GM12878 (cell line): ENCODE data around the gene TGFB2. TPM values are rescaled to one million over a fixed set of nuclear protein-coding genes. Genes with fewer than 3 reads are reported as not detected.

Experiments used
- ATAC-seq: fragments of 200-7000 bp; cut with Tn5 transposase; 3 replicates; pipeline ENCODE4 v1.9.1; 2020; ENCODE audit warnings: mild to moderate bottlenecking, moderate library complexity
- BruUV-seq: library from RNA; stranded (reverse); fragments of 400-500 nt; replicated peaks from 2 replicates; lab custom pipeline; 2021; lab: Mats Ljungman, UMichigan
- CTCF ChIA-PET: fragments of 300-600 bp; sonication (Branson Sonifier 250); formaldehyde crosslinking; extraction: SDS; loops from one replicate; lab custom pipeline; 2021; ENCODE audit warnings: inconsistent platforms; lab: Yijun Ruan, JAX
- POLR2A ChIA-PET: fragments of 350-600 bp; formaldehyde crosslinking; extraction: SDS; loops from one replicate; lab custom pipeline; 2021; ENCODE audit warnings: inconsistent platforms; lab: Charles Lee
- RAD21 ChIA-PET: fragments of 300-600 bp; sonication (Branson Sonifier 250); formaldehyde crosslinking; loops from one replicate; lab custom pipeline; 2023; ENCODE audit warnings: antibody characterized with exemption; ENCODE audit not compliant: unreplicated experiment; lab: Charles Lee
- SMC1A ChIA-PET: fragments of 300-600 bp; sonication (Branson Sonifier 250); formaldehyde crosslinking; loops from one replicate; lab custom pipeline; 2023; ENCODE audit not compliant: unreplicated experiment, uncharacterized antibody; lab: Charles Lee
- DNase-seq: peaks from one replicate; pipeline ENCODE4 v3.0.0-alpha.2; 2011; ENCODE audit warnings: low read depth, low spot score
- FAIRE-seq: peaks from 3 replicates; lab custom pipeline; 2011; peaks lifted over from hg19 to GRCh38; lab: Jason Lieb, UNC
- H2AFZ ChIP-seq: 2 replicates; pipeline ENCODE4 v1.6.0; 2011; ENCODE audit warnings: low read depth, low read length, control low read depth; ENCODE audit not compliant: control insufficient read depth
- H3K27ac ChIP-seq: 2 replicates; pipeline ENCODE4 v1.5.1; 2011; ENCODE audit warnings: control low read depth; ENCODE audit not compliant: control insufficient read depth, insufficient read depth
- H3K27me3 ChIP-seq, 2 experiments: replicated peaks in 1 of 2; 2 replicates each; pipeline versions ENCODE4 v1.6.0 to v1.6.1; 2011; ENCODE audit warnings: low read length in 1 of 2; ENCODE audit not compliant: control insufficient read depth in 2 of 2, insufficient read depth in 2 of 2
- H3K36me3 ChIP-seq, 2 experiments: 2 replicates each; pipeline ENCODE4 v1.5.1; 2011; ENCODE audit warnings: low read length in 1 of 2; ENCODE audit not compliant: control insufficient read depth in 2 of 2, insufficient read depth in 2 of 2
- H3K4me1 ChIP-seq: 2 replicates; pipeline ENCODE4 v1.6.1; 2011; ENCODE audit warnings: mild to moderate bottlenecking, low read length, moderate library complexity, mixed read lengths; ENCODE audit not compliant: control insufficient read depth, insufficient read depth
- H3K4me2 ChIP-seq: 2 replicates; pipeline ENCODE4 v1.6.0; 2011; ENCODE audit warnings: control low read depth; ENCODE audit not compliant: control insufficient read depth, insufficient read depth
- H3K4me3 ChIP-seq: fragments of 200-600 bp; sonication (generic); 2 replicates; pipeline ENCODE4 v1.5.1; 2016
- H3K79me2 ChIP-seq: 2 replicates; pipeline ENCODE4 v1.6.0; 2011; ENCODE audit warnings: low read length; ENCODE audit not compliant: control insufficient read depth, insufficient read depth
- H3K9ac ChIP-seq: 2 replicates; pipeline ENCODE4 v1.8.0; 2011; ENCODE audit warnings: low read length, control low read depth, mixed read lengths; ENCODE audit not compliant: control insufficient read depth, insufficient read depth
- H3K9me3 ChIP-seq: replicated peaks from 3 replicates; pipeline ENCODE4 v1.5.1; 2011; ENCODE audit warnings: mild to moderate bottlenecking, low read length; ENCODE audit not compliant: control insufficient read depth, insufficient read depth
- H4K20me1 ChIP-seq: 2 replicates; pipeline ENCODE4 v1.6.0; 2011; ENCODE audit not compliant: control insufficient read depth, insufficient read depth
- BRCA1 ChIP-seq: IDR thresholded peaks from 2 replicates; pipeline ENCODE4 v1.6.1; 2011; ENCODE audit warnings: low read depth, low read length, improper control_type of control experiment
- CEBPB ChIP-seq, 2 experiments: fragments of 150-350 bp in 1 of 2; IDR thresholded peaks; 2 replicates each; pipeline ENCODE4 v1.6.1; 2012 to 2014; ENCODE audit warnings: low read depth in 2 of 2, low read length in 2 of 2, borderline replicate concordance in 1 of 2, inconsistent platforms in 1 of 2
- ESRRA ChIP-seq: IDR thresholded peaks from 2 replicates; pipeline ENCODE4 v1.6.1; 2012; ENCODE audit warnings: mild to moderate bottlenecking, low read length, improper control_type of control experiment
- HDAC2 ChIP-seq: fragments of 200-600 bp; sonication (generic); IDR thresholded peaks from 2 replicates; pipeline ENCODE4 v1.6.1; 2017
- NFXL1 ChIP-seq: fragments of 450-650 bp; IDR thresholded peaks from 2 replicates; pipeline ENCODE4 v1.6.1; 2017; ENCODE audit warnings: antibody characterized with exemption, mild to moderate bottlenecking, borderline replicate concordance
- RUNX3 ChIP-seq: IDR thresholded peaks from 2 replicates; pipeline ENCODE4 v1.6.1; 2012; ENCODE audit warnings: low read length, inconsistent platforms
- SIN3A ChIP-seq: IDR thresholded peaks from 2 replicates; pipeline ENCODE4 v1.6.1; 2012; ENCODE audit warnings: low read depth, low read length, improper control_type of control experiment
- TCF12 ChIP-seq: IDR thresholded peaks from 2 replicates; pipeline ENCODE4 v1.6.1; 2011; ENCODE audit warnings: low read depth, mild to moderate bottlenecking, low read length
- TCF3 ChIP-seq: IDR thresholded peaks from 2 replicates; pipeline ENCODE4 v1.6.1; 2012; ENCODE audit warnings: low read depth, mild to moderate bottlenecking, low read length, borderline replicate concordance; ENCODE audit not compliant: insufficient read depth
- ZNF217 ChIP-seq: fragments of 450-650 bp; IDR thresholded peaks from 2 replicates; pipeline ENCODE4 v1.6.1; 2017; ENCODE audit warnings: antibody characterized with exemption, mild to moderate bottlenecking
- WGBS: methylation state at CpG from one replicate; pipeline ENCODE4 v1.1.6; 2016; ENCODE audit warnings: low lambda C conversion rate; ENCODE audit not compliant: insufficient replicate concordance, insufficient coverage; ENCODE audit errors: missing lambda C conversion rate; 5-methylcytosine and 5-hydroxymethylcytosine counted together
- in situ Hi-C: fragments of 300-500 bp; cut with MboI; formaldehyde crosslinking; loops from 9 replicates; pipeline ENCODE4 v1.14.3; 2018; ENCODE audit warnings: mixed read lengths
- intact Hi-C: fragments of 100-400 bp; cut with micrococcal nuclease; formaldehyde crosslinking; loops from one replicate; pipeline ENCODE4 v1.14.2; 2022; ENCODE audit not compliant: unreplicated experiment
- polyA plus RNA-seq, 11 experiments: library from polyadenylated mRNA; depleted of rRNA in 4 of 11; unstranded in 6 of 11; stranded (reverse) in 5 of 11; fragments of >200 nt; fragmentation: Nextera tagmentation in 4 of 11; fragmentation: Illumina TruSeq in 1 of 11; extraction: Ambion mirVana in 4 of 11; extraction: Trizol in 1 of 11; gene quantifications; 1 replicate in 1 of 11; 2 replicates in 10 of 11; pipeline versions ENCODE4 v1.2.1 to v1.2.3, GENCODE V29; 2011 to 2016; ENCODE audit warnings: inconsistent platforms in 2 of 11, missing spikeins in 2 of 11, low read depth in 1 of 11
- total RNA-seq, 4 experiments: library from RNA; depleted of rRNA in 3 of 4; stranded (reverse); fragments of >200 nt in 3 of 4; fragmentation: Illumina TruSeq in 1 of 4; extraction: Trizol in 1 of 4; gene quantifications; 2 replicates each; pipeline versions ENCODE4 v1.2.1 to v1.2.3, GENCODE V29; 2013 to 2021
- TF ChIP-seq, protein P1 (sequence below): fragments of 450-650 bp; formaldehyde crosslinking; IDR thresholded peaks from 2 replicates; pipeline ENCODE4 v1.4.0; 2022; ENCODE audit warnings: mild to moderate bottlenecking, moderate library complexity

The TGFB2 gene
- total and polyA plus RNA-seq, 10 of the 15 experiments (the other 5 are each of a cell fraction or from before 2014, with no cell fraction given), result 0.03 to 0.11 (median 0.04) TPM; not detected in 6

DNA sequence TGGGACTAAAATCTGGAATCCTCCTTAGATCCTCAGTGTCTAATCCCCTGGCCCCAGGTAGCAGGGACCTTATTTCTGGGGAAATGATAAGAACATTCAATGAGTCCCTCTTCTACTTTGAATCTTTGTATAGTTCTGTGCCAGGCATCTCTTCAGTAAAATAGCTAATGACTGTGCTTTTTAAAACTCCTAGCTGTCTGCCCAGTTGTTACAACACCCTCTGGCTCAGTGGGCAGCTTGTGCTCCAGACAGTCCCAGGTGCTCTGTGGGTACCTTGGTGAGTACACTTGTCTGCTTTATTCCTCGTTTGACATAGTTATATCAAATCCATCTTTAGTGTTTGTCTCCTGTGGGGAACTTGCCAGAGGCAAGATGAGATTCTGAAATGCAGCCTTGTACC is 18.0 kb downstream of the TGFB2 start:
- Histone ChIP-seq H3K27me3 (no peaks in the 10 kb centered on the region), H3K4me1 (no peaks in the 10 kb centered on the region), H3K4me2 (no peak overlapping the region), H4K20me1 (no peaks in the 10 kb centered on the region), H3K4me3 (no peak overlapping the region), H3K27ac (no peak overlapping the region), H3K79me2 (no peaks in the 10 kb centered on the region), H3K9me3 (no peaks in the 10 kb centered on the region), H2AFZ (no peak overlapping the region), H3K36me3 (no peaks in the 10 kb centered on the region), H3K9ac (no peak overlapping the region)
- no peak for TF ChIP-seq RUNX3
- no peak for TF ChIP-seq SIN3A
- no peak for TF ChIP-seq HDAC2
- TF ChIP-seq CEBPB (IDR thresholded peaks at IDR 0.05; ENCODE audit: borderline replicate concordance in 1 of 2, low read depth in 2 of 2, low read length in 2 of 2), result no peak
- WGBS, result 0% methylated on average over 1 of the region's 1 CpG
- ChIA-PET POLR2A (no interaction called here), CTCF (interaction anchor here (0.8 to 1.2 kb wide), 2 partner anchors 14 to 118 kb away, joined by 3 read pairs; no protein-coding TSS in a partner anchor), RAD21 (no interaction called here), SMC1A (interaction anchor here (1.1 kb wide), 1 partner anchor 10 kb away, joined by 4 read pairs; no protein-coding TSS in a partner anchor)
- no peak for DNase-seq
- in situ Hi-C loops (no loop called here), intact Hi-C loops (no loop called here)
- BruUV-seq, result no TSS peak
- ATAC-seq, result no peak
- no peak for FAIRE-seq

DNA sequence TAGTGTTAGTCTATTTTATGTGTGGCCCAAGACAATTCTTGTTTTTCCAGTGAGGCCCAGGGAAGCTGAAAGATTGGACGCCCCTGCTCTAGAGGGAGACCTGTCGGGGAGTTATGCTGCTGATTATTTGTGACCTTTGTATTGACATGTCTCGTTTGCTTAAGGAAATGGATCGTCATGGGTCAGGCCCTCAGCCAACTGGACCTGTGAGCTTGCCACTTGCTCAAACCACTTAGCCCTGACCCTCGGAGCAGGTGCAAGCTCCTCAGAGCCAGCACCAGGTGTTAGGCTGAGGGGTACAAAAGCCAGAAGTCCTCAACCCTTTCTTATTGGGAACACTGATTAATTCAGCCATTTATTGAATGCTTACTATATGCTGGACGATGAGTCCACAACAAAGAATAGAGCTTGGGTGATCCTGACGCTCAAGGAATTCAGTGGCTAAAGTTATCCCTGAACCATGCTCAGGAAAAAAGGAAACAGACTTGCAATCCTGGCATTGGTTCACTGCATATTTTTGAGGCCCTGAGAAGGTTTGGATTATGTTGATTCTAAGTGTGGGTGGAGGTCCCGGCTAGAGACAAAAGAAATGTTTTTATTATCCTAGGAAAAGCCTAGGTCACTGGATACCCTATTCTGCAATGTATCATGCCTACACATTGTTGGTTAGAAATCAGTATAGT is 19.0 kb downstream of the TGFB2 start:
- H3K9ac ChIP-seq, result no peak overlapping the region
- no peak overlapping the region for H3K4me2 ChIP-seq
- no peaks in the 10 kb centered on the region for H3K27me3 ChIP-seq
- no peak for DNase-seq
- no peak for ATAC-seq
- RAD21 ChIA-PET, result no interaction called here
- no peak overlapping the region for H3K4me3 ChIP-seq
- H3K36me3 ChIP-seq, result no peaks in the 10 kb centered on the region
- WGBS, result 61% methylated on average over 8 of the region's 8 CpGs
- in situ Hi-C loops, result no loop called here
- H3K27ac ChIP-seq, result no peak overlapping the region
- no peaks in the 10 kb centered on the region for H3K9me3 ChIP-seq
- no peaks in the 10 kb centered on the region for H3K4me1 ChIP-seq
- no peak for FAIRE-seq
- no TSS peak for BruUV-seq
- H3K79me2 ChIP-seq, result no peaks in the 10 kb centered on the region
- POLR2A ChIA-PET, result no interaction called here
- CTCF ChIA-PET, result interaction anchor here (1.2 kb wide), 1 partner anchor 13 kb away, joined by 3 read pairs; no protein-coding TSS in a partner anchor
- H2AFZ ChIP-seq, result no peak overlapping the region
- H4K20me1 ChIP-seq, result no peaks in the 10 kb centered on the region
- intact Hi-C loops, result no loop called here
- SMC1A ChIA-PET, result interaction anchor here (1.1 kb wide), 1 partner anchor 9 kb away, joined by 4 read pairs; no protein-coding TSS in a partner anchor
- no peak for TF ChIP-seq TCF12
- no peak for TF ChIP-seq BRCA1
- no peak for TF ChIP-seq TCF3
- TF ChIP-seq, protein P1, sequence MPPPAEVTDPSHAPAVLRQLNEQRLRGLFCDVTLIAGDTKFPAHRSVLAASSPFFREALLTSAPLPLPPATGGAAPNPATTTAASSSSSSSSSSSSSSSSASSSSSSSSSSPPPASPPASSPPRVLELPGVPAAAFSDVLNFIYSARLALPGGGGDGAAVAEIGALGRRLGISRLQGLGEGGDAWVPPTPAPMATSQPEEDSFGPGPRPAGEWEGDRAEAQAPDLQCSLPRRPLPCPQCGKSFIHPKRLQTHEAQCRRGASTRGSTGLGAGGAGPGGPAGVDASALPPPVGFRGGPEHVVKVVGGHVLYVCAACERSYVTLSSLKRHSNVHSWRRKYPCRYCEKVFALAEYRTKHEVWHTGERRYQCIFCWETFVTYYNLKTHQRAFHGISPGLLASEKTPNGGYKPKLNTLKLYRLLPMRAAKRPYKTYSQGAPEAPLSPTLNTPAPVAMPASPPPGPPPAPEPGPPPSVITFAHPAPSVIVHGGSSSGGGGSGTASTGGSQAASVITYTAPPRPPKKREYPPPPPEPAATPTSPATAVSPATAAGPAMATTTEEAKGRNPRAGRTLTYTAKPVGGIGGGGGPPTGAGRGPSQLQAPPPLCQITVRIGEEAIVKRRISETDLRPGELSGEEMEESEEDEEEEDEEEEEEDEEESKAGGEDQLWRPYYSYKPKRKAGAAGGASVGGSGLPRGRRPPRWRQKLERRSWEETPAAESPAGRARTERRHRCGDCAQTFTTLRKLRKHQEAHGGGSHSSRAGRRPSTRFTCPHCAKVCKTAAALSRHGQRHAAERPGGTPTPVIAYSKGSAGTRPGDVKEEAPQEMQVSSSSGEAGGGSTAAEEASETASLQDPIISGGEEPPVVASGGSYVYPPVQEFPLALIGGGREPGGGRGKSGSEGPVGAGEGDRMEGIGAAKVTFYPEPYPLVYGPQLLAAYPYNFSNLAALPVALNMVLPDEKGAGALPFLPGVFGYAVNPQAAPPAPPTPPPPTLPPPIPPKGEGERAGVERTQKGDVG, result no peak
- no peak for TF ChIP-seq NFXL1
- TF ChIP-seq ZNF217, result no peak
- no peak for TF ChIP-seq ESRRA
